GM18858 (cell line): Measurements from ENCODE around the gene NMT1.

Experiments used
- ATAC-seq: cut with Tn5 transposase; IDR thresholded peaks from one replicate; pipeline ENCODE4 v1.9.1; 2021; ENCODE audit not compliant: unreplicated experiment

Gene NMT1

GRCh38 chr17:45149037-45149668 is 88.0 kb downstream of the NMT1 start:
- ATAC-seq: no peak

- no peak for ATAC-seq
Measured at GRCh38 chr17:45149669-45150664, 88.8 kb downstream of the NMT1 start.

DNA sequence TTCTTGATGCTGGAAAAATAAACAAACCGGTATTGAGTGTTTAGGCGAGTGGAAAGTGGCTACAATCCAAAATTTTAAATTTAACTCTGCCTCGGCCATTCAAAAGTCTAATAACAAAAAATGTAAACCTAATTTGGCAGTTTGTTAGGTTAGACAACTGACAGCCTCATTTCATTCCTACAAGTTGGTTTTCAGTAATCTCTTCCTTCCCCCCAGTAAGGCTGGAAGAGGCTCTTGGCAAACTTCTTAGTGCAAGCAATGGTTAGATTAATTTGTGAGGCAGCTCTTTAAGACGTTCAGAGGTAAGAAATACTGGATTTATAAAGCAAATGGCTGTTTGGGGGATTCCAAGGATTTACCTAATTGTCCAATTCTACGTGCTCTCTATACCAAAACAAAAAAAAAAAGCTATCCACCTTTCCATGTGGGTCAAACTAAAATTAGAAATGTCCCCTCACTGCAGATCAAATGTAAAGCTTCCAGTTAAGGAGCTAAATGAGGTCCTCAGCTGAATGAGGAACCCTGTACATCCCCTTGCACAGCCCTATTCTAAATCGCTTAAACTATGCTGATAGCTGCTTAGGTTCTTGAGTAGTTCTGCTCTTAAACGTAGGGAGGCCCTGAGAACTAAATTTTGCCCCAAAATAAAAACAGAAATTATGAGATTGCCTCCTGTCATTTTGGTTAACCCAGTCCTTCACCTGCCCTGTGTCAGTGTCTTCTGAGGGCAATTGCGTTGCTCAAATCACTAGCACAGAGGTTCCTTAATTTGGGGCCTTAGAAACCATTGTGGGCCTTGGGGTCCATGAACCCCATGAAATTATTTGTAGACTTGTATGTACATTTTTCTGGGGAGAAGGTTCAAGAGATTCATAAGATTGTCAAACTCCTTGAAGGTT is 90.0 kb downstream of the NMT1 start:
- no peak for ATAC-seq

DNA sequence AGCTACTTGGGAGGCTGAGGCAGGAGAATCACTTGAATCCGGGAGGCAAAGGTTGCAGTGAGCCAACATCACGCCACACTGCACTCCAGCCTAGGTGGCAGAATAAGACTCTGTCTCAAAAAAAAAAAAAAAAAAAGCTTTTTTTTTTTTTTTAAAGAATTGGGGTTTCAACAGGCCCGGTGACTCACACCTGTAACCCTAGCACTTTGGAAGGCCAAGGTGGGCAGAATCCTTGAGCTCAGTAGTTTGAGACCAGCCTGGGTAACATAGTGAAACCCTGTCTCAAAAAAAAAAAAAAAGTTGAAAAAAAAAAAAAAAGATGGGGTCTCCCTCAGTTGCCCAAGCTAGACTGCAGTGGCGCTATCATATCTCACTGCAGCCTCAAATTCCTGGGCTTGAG is 93.9 kb downstream of the NMT1 start:
- ATAC-seq: no peak

DNA sequence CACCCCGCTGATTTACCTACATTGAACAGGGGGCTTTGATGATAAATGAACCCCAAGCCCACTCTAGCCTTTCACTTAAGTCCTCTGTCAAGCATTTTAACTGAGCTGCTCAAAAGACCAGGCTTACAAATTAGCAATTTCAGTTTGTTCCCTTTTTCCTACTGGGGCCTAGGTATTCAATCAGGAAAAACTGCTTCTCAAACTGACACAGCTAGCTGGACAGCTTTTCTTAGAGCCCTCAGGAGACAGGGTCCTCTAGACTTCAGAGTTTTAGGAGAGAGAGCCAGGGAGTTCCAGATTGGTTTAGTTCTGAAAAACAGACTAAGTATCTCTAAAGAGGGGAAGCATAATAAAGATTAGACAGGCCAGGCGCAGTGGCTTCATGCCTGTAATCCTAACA is 94.4 kb downstream of the NMT1 start:
- ATAC-seq: no peak

DNA sequence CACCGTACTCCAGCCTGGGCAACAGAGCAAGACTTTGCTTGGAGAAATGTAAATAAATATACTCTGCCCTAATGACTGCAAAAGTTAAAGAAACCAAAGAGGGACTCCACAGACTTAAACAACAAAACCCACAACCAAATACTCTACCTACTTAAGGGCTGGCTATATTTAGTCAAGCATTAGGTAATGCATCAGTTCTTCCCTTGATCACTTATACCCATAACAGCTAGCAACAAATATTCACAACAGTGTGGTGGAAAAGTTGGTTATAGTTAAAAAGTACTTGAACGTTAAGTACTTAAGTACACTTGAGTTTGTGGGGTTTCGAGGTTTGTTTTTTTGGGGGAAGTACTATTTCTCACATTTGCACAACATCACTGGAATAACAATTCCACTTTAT is 95.1 kb downstream of the NMT1 start:
- no peak for ATAC-seq
